ENCODE measurements around the gene BOLA1. TPM values are rescaled to one million over a fixed set of nuclear protein-coding genes. Genes with fewer than 3 reads are reported as not detected.
A peak's percentile ranks its signal among the peaks of the same experiment; 100 is the strongest.

Gene BOLA1
- total RNA-seq, 1 donor from 2014 or later, result 10.5 TPM

DNA sequence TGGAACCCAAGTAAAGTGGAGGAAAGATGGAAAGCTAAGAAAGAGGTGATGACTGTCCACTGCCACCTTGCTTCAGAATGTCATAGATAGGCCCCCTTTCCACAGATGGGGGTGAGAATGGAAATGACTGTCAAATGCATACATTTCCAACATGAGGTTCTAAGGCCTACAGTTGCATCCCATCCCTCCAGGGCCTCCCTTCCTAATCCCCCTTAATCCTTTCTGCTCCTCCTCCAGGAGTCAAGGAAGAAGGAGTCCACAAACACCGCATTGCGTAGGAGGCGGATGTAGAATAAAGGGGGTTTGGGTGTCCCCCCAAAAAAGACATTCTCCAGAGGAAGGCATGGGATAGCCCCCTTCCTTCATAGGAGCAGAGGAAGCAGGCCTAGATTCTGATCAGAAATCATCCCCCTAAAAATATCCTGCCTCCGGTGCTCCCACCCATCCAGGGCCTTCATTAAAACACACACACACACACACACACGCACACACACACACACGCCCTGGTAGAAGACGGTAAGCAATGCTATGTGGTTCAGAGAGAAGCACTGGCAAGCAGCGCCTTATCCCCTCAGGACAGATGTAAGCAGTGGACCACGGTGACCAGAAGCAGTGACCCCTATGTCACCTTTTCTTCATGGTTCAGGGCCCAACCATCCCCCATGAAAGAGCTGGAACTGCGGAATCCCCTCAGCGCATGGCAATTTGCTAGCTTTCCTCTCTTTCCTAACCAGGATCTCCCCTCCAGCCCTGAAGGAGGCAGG is 16.2 kb downstream of the BOLA1 start:
- H3K27ac Mint-ChIP-seq (ENCODE audit: unreplicated experiment), result peak overlapping the region; percentile 28
- no peak for DNase-seq (ENCODE audit: low spot score)
- H3K27me3 Mint-ChIP-seq (ENCODE audit: low read depth), result no peaks in the 10 kb centered on the region
- H3K9me3 Mint-ChIP-seq (ENCODE audit: low read depth), result no peaks in the 10 kb centered on the region
- H3K4me3 Mint-ChIP-seq (ENCODE audit: unreplicated experiment), result peak overlapping the region; percentile 81
- H3K36me3 Mint-ChIP-seq (ENCODE audit: low read depth), result peaks cover 17% of the 10 kb centered on the region
- H3K4me1 Mint-ChIP-seq (ENCODE audit: low read depth), result peaks cover 25% of the 10 kb centered on the region
- TF ChIP-seq, protein P1, sequence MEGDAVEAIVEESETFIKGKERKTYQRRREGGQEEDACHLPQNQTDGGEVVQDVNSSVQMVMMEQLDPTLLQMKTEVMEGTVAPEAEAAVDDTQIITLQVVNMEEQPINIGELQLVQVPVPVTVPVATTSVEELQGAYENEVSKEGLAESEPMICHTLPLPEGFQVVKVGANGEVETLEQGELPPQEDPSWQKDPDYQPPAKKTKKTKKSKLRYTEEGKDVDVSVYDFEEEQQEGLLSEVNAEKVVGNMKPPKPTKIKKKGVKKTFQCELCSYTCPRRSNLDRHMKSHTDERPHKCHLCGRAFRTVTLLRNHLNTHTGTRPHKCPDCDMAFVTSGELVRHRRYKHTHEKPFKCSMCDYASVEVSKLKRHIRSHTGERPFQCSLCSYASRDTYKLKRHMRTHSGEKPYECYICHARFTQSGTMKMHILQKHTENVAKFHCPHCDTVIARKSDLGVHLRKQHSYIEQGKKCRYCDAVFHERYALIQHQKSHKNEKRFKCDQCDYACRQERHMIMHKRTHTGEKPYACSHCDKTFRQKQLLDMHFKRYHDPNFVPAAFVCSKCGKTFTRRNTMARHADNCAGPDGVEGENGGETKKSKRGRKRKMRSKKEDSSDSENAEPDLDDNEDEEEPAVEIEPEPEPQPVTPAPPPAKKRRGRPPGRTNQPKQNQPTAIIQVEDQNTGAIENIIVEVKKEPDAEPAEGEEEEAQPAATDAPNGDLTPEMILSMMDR (IDR thresholded peaks at IDR 0.05), result no peak

DNA sequence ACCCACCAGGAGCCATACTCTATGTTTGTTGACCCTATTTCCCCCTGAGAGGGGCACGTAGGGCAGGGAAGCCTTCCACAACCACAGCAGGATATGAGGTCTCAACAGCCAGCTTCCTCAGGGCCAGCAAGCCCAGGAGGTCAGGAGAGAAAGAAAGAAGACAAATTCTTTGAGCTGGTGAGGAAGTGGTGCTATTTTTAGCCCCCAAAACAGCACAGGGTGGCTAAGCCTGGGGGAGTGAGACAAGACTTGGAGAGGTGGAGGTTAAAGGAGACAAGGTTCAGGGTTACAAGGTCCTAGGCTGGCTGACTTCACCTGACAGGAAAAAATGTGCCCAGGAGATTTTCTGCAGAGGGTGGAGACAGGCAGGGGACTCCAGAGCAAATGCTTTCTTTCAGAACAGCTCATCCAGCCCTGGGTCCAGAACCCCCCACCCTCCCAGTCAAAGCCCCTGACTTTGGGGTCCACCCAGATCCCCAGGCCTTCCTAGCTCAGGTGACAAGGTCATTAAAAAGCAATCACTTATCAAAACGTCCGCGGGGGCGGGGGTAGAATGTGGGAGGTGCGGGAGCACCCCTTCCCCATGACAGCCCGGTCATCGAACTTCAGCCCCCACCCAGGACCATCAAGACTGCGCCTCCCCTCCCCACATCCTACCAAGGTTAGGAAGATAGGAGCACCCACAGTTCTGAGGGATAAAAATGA is 17.0 kb downstream of the BOLA1 start:
- Mint-ChIP-seq H3K27ac (ENCODE audit: unreplicated experiment) (peak overlapping the region; percentile 28), H3K9me3 (ENCODE audit: low read depth) (no peaks in the 10 kb centered on the region), H3K4me1 (ENCODE audit: low read depth) (peaks cover 25% of the 10 kb centered on the region), H3K36me3 (ENCODE audit: low read depth) (peaks cover 12% of the 10 kb centered on the region), H3K27me3 (ENCODE audit: low read depth) (no peaks in the 10 kb centered on the region), H3K4me3 (ENCODE audit: unreplicated experiment) (peak overlapping the region; percentile 81)
- TF ChIP-seq, protein P1 (IDR thresholded peaks at IDR 0.05), result no peak
- no peak for DNase-seq (ENCODE audit: low spot score)

GRCh38 chr1:149916898-149917252 is 17.5 kb downstream of the BOLA1 start:
- Mint-ChIP-seq H3K27ac (ENCODE audit: unreplicated experiment) (no peak overlapping the region), H3K4me3 (ENCODE audit: unreplicated experiment) (peak overlapping the region; percentile 81), H3K36me3 (ENCODE audit: low read depth) (peaks cover 9% of the 10 kb centered on the region), H3K4me1 (ENCODE audit: low read depth) (peaks cover 25% of the 10 kb centered on the region), H3K9me3 (ENCODE audit: low read depth) (no peaks in the 10 kb centered on the region), H3K27me3 (ENCODE audit: low read depth) (no peaks in the 10 kb centered on the region)
- TF ChIP-seq, protein P1 (IDR thresholded peaks at IDR 0.05), result no peak
- DNase-seq (ENCODE audit: low spot score), result no peak

- Mint-ChIP-seq H3K9me3 (ENCODE audit: low read depth) (no peaks in the 10 kb centered on the region), H3K36me3 (ENCODE audit: low read depth) (peaks cover 11% of the 10 kb centered on the region), H3K27me3 (ENCODE audit: low read depth) (no peaks in the 10 kb centered on the region), H3K4me1 (ENCODE audit: low read depth) (peaks cover 25% of the 10 kb centered on the region), H3K27ac (ENCODE audit: unreplicated experiment) (no peak within 1 kb of the TSS), H3K4me3 (ENCODE audit: unreplicated experiment) (peak within 1 kb of the TSS; percentile 81)
- TF ChIP-seq, protein P1 (IDR thresholded peaks at IDR 0.05), result no peak
- no peak for DNase-seq (ENCODE audit: low spot score)
Observed at GRCh38 chr1:149917571-149918144, 18.3 kb downstream of the BOLA1 start, which contains the start of gene SV2A. Gene SV2A (minus strand): TSS chr1:149917844. CDS start chr1:149913840, 4,004 bp downstream.

DNA sequence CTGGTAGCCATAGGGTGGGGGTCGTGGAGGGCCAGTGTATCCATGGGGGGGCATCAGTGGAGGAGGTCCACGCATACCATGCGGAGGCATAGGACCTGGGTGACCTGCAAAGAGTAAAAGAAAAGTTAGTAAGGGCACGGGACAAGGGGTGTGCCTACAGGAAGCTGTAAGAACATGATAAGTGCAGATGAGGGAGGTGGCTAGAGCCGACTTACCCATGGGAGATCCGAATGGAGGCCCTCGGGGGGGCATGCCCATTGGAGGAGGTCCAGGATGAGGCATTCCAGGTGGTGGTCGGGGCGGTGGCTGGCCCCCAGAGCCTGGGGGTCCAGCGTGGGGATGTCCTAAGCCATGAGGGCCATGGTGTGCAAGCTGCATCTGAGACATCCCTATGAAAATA is 24.3 kb downstream of the BOLA1 start:
- Mint-ChIP-seq H3K4me3 (ENCODE audit: unreplicated experiment) (no peak overlapping the region), H3K9me3 (ENCODE audit: low read depth) (no peaks in the 10 kb centered on the region), H3K27me3 (ENCODE audit: low read depth) (no peaks in the 10 kb centered on the region), H3K36me3 (ENCODE audit: low read depth) (peaks cover 33% of the 10 kb centered on the region), H3K27ac (ENCODE audit: unreplicated experiment) (no peak overlapping the region), H3K4me1 (ENCODE audit: low read depth) (peaks cover 35% of the 10 kb centered on the region)
- DNase-seq (ENCODE audit: low spot score), result no peak
- TF ChIP-seq, protein P1 (IDR thresholded peaks at IDR 0.05), result no peak
